Measurements from ENCODE around the gene COA6. TPM values are rescaled to one million over a fixed set of nuclear protein-coding genes. Genes with fewer than 3 reads are reported as not detected.
A peak's percentile ranks its signal among the peaks of the same experiment; 100 is the strongest.

COA6 gene
- total and polyA plus RNA-seq, 2 of the 13 experiments (the other 11 are each of a cell fraction or from before 2014, with no cell fraction given) = 32.4 to 104 TPM

DNA sequence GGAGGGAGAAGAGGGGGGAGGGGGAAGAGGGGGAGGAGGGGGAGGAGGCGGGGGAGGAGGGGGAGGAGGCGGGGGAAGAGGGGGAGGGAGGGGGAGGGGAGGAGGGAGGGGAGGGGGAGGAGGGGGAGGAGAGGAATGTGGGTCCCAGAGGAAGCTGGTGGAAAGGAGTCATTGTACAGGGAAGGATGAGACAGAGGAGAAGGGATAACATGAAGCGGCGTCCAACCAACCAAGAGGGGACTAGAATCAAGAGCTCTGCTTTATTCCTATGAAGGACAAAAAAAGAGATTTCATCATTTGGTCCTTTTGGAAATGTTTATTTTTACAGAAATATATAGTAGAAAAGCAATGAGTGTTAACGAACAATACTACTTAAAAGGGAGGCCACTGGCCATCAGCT is 24.5 kb downstream of the COA6 start:
- Histone ChIP-seq H3K27me3 (ENCODE audit: control insufficient read depth in 1 of 2, insufficient read depth in 2 of 2, low read length in 2 of 2) (no peaks in the 10 kb centered on the region), H3K4me1 (ENCODE audit: insufficient read depth, low read length) (peaks cover under 1% of the 10 kb centered on the region; the same call in 1 of the 2 replicates), H3K36me3 (replicated peaks in 1 of 2; ENCODE audit: control insufficient read depth in 1 of 2, insufficient read depth in 2 of 2, low read length in 2 of 2) (peaks cover 5 to 21% of the 10 kb centered on the region in 2 experiments), H3K27ac (ENCODE audit: extremely low read length, insufficient read depth, low read length) (no peak overlapping the region), H3K4me3 (replicated peaks in 1 of 3; ENCODE audit: insufficient read depth in 1 of 3, low read depth in 2 of 3, low read length in 3 of 3) (no peak overlapping the region), H3K9me3 (ENCODE audit: low read length) (no peaks in the 10 kb centered on the region), H2AFZ (ENCODE audit: low read length) (no peak overlapping the region), H4K20me1 (ENCODE audit: insufficient read depth, low read length) (no peaks in the 10 kb centered on the region), H3K9ac (ENCODE audit: insufficient read depth, low read depth, low read length) (no peak overlapping the region), H3K79me2 (ENCODE audit: insufficient read depth, low read length) (no peaks in the 10 kb centered on the region), H3K4me2 (ENCODE audit: low read depth, low read length) (no peak overlapping the region)
- ChIA-PET POLR2A (no interaction called here), CTCF (ENCODE audit: low intra/inter-chr PET ratio, low total read pairs) (no interaction called here)
- TF ChIP-seq SP1 (IDR thresholded peaks at IDR 0.05) (no peak), SP1 (CRISPR knock-in tag; IDR thresholded peaks at IDR 0.05) (no peak), PCBP1 (IDR thresholded peaks at IDR 0.05; ENCODE audit: borderline replicate concordance, low read depth, low read length) (0 out of 2 replicates have a peak, but pooled peaks have one; percentile 56), PCBP2 (optimal IDR thresholded peaks at IDR 0.05; ENCODE audit: low read depth, low read length, poor library complexity, severe bottlenecking) (peak; percentile 85), HNRNPK (IDR thresholded peaks at IDR 0.05; ENCODE audit: low read depth, low read length, poor library complexity, severe bottlenecking) (peak; percentile 80)
- intact Hi-C loops (cut with micrococcal nuclease; ENCODE audit: unreplicated experiment) = no loop called here
- FAIRE-seq (no peak), ATAC-seq (no peak), DNase-seq (ENCODE audit: low spot score) (no peak)
- BruUV-seq (replicated peaks) = no TSS peak
- 61% methylated on average over 5 of the region's 5 CpGs for WGBS (ENCODE audit: low lambda C conversion rate)
- in situ Hi-C loops (cut with HindIII; ENCODE audit: extremely low pct_ligation_motif_present, low pct_unique_long_range_greater_than_20kb) = no loop called here

GRCh38 chr1:234398849-234399381 is 25.7 kb downstream of the COA6 start:
- no peak for FAIRE-seq
- intact Hi-C loops (cut with micrococcal nuclease; ENCODE audit: unreplicated experiment) = no loop called here
- TF ChIP-seq SIX1 (CRISPR knock-in tag; IDR thresholded peaks at IDR 0.05; ENCODE audit: borderline replicate concordance) (no peak), POLR2AphosphoS2 (IDR thresholded peaks at IDR 0.05; ENCODE audit: low read depth, low read length) (no peak), ZNF30 (CRISPR knock-in tag; IDR thresholded peaks at IDR 0.05) (no peak), HOXA9 (CRISPR knock-in tag; IDR thresholded peaks at IDR 0.05; ENCODE audit: borderline replicate concordance) (no peak), IRX3 (CRISPR knock-in tag; IDR thresholded peaks at IDR 0.05; ENCODE audit: borderline replicate concordance, low read depth) (no peak), MTA1 (CRISPR knock-in tag; IDR thresholded peaks at IDR 0.05; ENCODE audit: borderline replicate concordance) (no peak), ZNF703 (CRISPR knock-in tag; IDR thresholded peaks at IDR 0.05; ENCODE audit: borderline replicate concordance) (no peak), FOXO1 (CRISPR knock-in tag; IDR thresholded peaks at IDR 0.05) (no peak), ZNF777 (CRISPR knock-in tag; IDR thresholded peaks at IDR 0.05) (no peak), ZNF598 (CRISPR knock-in tag; IDR thresholded peaks at IDR 0.05; ENCODE audit: borderline replicate concordance) (no peak), MAZ (IDR thresholded peaks at IDR 0.05; ENCODE audit: borderline replicate concordance, low read depth, low read length) (no peak), MAZ (CRISPR knock-in tag; IDR thresholded peaks at IDR 0.05; ENCODE audit: low read depth) (no peak), HMG20A (CRISPR knock-in tag; IDR thresholded peaks at IDR 0.05; ENCODE audit: borderline replicate concordance) (no peak)
- TF ChIP-seq, protein P1, sequence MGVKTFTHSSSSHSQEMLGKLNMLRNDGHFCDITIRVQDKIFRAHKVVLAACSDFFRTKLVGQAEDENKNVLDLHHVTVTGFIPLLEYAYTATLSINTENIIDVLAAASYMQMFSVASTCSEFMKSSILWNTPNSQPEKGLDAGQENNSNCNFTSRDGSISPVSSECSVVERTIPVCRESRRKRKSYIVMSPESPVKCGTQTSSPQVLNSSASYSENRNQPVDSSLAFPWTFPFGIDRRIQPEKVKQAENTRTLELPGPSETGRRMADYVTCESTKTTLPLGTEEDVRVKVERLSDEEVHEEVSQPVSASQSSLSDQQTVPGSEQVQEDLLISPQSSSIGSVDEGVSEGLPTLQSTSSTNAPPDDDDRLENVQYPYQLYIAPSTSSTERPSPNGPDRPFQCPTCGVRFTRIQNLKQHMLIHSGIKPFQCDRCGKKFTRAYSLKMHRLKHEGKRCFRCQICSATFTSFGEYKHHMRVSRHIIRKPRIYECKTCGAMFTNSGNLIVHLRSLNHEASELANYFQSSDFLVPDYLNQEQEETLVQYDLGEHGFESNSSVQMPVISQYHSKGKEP (CRISPR knock-in tag; IDR thresholded peaks at IDR 0.05) = no peak

More at GRCh38 chr1:234398849-234399381, 25.7 kb downstream of the COA6 start:
- DNase-seq (ENCODE audit: low spot score) (no peak), ATAC-seq (no peak)
- Histone ChIP-seq H2AFZ (ENCODE audit: low read length) (no peak overlapping the region), H3K9ac (ENCODE audit: insufficient read depth, low read depth, low read length) (no peak overlapping the region), H3K36me3 (replicated peaks in 1 of 2; ENCODE audit: control insufficient read depth in 1 of 2, insufficient read depth in 2 of 2, low read length in 2 of 2) (peaks cover 1 to 16% of the 10 kb centered on the region in 2 experiments; a peak in 4 of 5 replicates), H3K4me2 (ENCODE audit: low read depth, low read length) (no peak overlapping the region), H3K79me2 (ENCODE audit: insufficient read depth, low read length) (no peaks in the 10 kb centered on the region), H3K27me3 (ENCODE audit: control insufficient read depth in 1 of 2, insufficient read depth in 2 of 2, low read length in 2 of 2) (no peaks in the 10 kb centered on the region), H4K20me1 (ENCODE audit: insufficient read depth, low read length) (no peaks in the 10 kb centered on the region), H3K4me3 (replicated peaks in 1 of 3; ENCODE audit: insufficient read depth in 1 of 3, low read depth in 2 of 3, low read length in 3 of 3) (no peak overlapping the region), H3K4me1 (ENCODE audit: insufficient read depth, low read length) (peaks cover 4% of the 10 kb centered on the region; the same call in 1 of the 2 replicates), H3K27ac (ENCODE audit: extremely low read length, insufficient read depth, low read length) (no peak overlapping the region), H3K9me3 (ENCODE audit: low read length) (no peaks in the 10 kb centered on the region)
- POLR2A ChIA-PET = interaction anchor here (1.0 kb wide), 1 partner anchor 25 kb away, joined by 3 read pairs; the partner anchor contains the start of gene COA6
- in situ Hi-C loops (cut with HindIII; ENCODE audit: extremely low pct_ligation_motif_present, low pct_unique_long_range_greater_than_20kb) = no loop called here
- CTCF ChIA-PET (ENCODE audit: low intra/inter-chr PET ratio, low total read pairs) = no interaction called here
- WGBS (ENCODE audit: low lambda C conversion rate) = 91% methylated on average over 8 of the region's 8 CpGs
- BruUV-seq (replicated peaks) = no TSS peak

All from HepG2 (cell line).